HepG2 (cell line): ENCODE results near the gene RNF8. TPM values are rescaled to one million over a fixed set of nuclear protein-coding genes. Genes with fewer than 3 reads are reported as not detected.
A peak's percentile ranks its signal among the peaks of the same experiment; 100 is the strongest.

Experiments used
- ATAC-seq: fragments of 200-7000 bp; cut with Tn5 transposase; 3 replicates; pipeline ENCODE4 v1.9.1; 2020; ENCODE audit warnings: mild to moderate bottlenecking, moderate library complexity
- BruUV-seq: library from RNA; stranded (reverse); fragments of 400-500 nt; replicated peaks from 2 replicates; lab custom pipeline; 2021; lab: Mats Ljungman, UMichigan
- CTCF ChIA-PET: fragments of 300-600 bp; formaldehyde crosslinking; extraction: SDS; loops from one replicate; lab custom pipeline; 2021; ENCODE audit warnings: low total read pairs, inconsistent platforms, low intra/inter-chr PET ratio; lab: Yijun Ruan, JAX
- POLR2A ChIA-PET: fragments of 350-600 bp; sonication (Branson Sonifier 250); formaldehyde crosslinking; loops from one replicate; lab custom pipeline; 2020; ENCODE audit warnings: antibody characterized with exemption, inconsistent platforms; lab: Yijun Ruan, JAX
- DNase-seq: peaks from one replicate; pipeline ENCODE4 v3.0.0-alpha.2; 2015; ENCODE audit warnings: low spot score
- FAIRE-seq: peaks from 3 replicates; lab custom pipeline; 2011; peaks lifted over from hg19 to GRCh38; lab: Jason Lieb, UNC
- H2AFZ ChIP-seq: one replicate; pipeline ENCODE4 v1.6.1; 2011; ENCODE audit warnings: low read length, inconsistent platforms
- H3K27ac ChIP-seq: fragments of 300-600 bp; 3 replicates; pipeline ENCODE4 v1.8.0; 2011; ENCODE audit warnings: mixed run types, mild to moderate bottlenecking, mixed read lengths, low read length, inconsistent platforms; ENCODE audit not compliant: insufficient read depth; ENCODE audit errors: extremely low read length
- H3K27me3 ChIP-seq, 2 experiments: fragments of 200-600 bp in 1 of 2; 2 replicates in 1 of 2; 3 replicates in 1 of 2; pipeline versions ENCODE4 v1.6.0 to v1.8.0; 2011; ENCODE audit warnings: low read length in 2 of 2, mild to moderate bottlenecking in 2 of 2, moderate library complexity in 2 of 2, inconsistent platforms in 1 of 2; ENCODE audit not compliant: insufficient read depth in 2 of 2, control insufficient read depth in 1 of 2
- H3K36me3 ChIP-seq, 2 experiments: fragments of 200-600 bp in 1 of 2; replicated peaks in 1 of 2; 2 replicates in 1 of 2; 3 replicates in 1 of 2; pipeline versions ENCODE4 v1.5.1 to v1.8.0; 2011; ENCODE audit warnings: low read length in 2 of 2, inconsistent platforms in 1 of 2; ENCODE audit not compliant: insufficient read depth in 2 of 2, control insufficient read depth in 1 of 2
- H3K4me1 ChIP-seq: 2 replicates; pipeline ENCODE4 v1.5.1; 2012; ENCODE audit warnings: low read length, inconsistent platforms; ENCODE audit not compliant: insufficient read depth
- H3K4me2 ChIP-seq: 2 replicates; pipeline ENCODE4 v1.6.0; 2011; ENCODE audit warnings: low read depth, low read length, inconsistent platforms
- H3K4me3 ChIP-seq, 3 experiments: fragments of 200-600 bp in 1 of 3; sonication (generic), shearing (Covaris generic) in 1 of 3; replicated peaks in 1 of 3; 2 replicates each; pipeline ENCODE4 v1.5.1; 2011 to 2016; ENCODE audit warnings: low read length in 3 of 3, inconsistent platforms in 2 of 3, low read depth in 2 of 3, mild to moderate bottlenecking in 2 of 3, control low read depth in 1 of 3, mixed read lengths in 1 of 3; ENCODE audit not compliant: insufficient read depth in 1 of 3
- H3K79me2 ChIP-seq: one replicate; pipeline ENCODE4 v1.6.1; 2011; ENCODE audit warnings: low read length, inconsistent platforms; ENCODE audit not compliant: insufficient read depth
- H3K9ac ChIP-seq: 2 replicates; pipeline ENCODE4 v1.6.0; 2011; ENCODE audit warnings: mild to moderate bottlenecking, low read depth, low read length, inconsistent platforms; ENCODE audit not compliant: insufficient read depth
- H3K9me3 ChIP-seq: 2 replicates; pipeline ENCODE4 v1.5.1; 2012; ENCODE audit warnings: mild to moderate bottlenecking, low read length
- H4K20me1 ChIP-seq: 2 replicates; pipeline ENCODE4 v1.6.0; 2011; ENCODE audit warnings: inconsistent platforms, mild to moderate bottlenecking, low read length, moderate library complexity; ENCODE audit not compliant: insufficient read depth
- CBFB ChIP-seq: sonication (generic); formaldehyde crosslinking; IDR thresholded peaks from 2 replicates; pipeline ENCODE4 v1.4.0; 2020; ENCODE audit warnings: missing genetic modification reagents
- DPF2 ChIP-seq: sonication (generic); formaldehyde crosslinking; IDR thresholded peaks from 2 replicates; pipeline ENCODE4 v1.4.0; 2020; ENCODE audit warnings: mild to moderate bottlenecking, low read depth, missing genetic modification reagents, borderline replicate concordance
- MAFF ChIP-seq: IDR thresholded peaks from 2 replicates; pipeline ENCODE4 v1.6.1; 2011; ENCODE audit warnings: low read depth, low read length, improper control_type of control experiment
- MAFK ChIP-seq, 2 experiments: IDR thresholded peaks in 1 of 2; conservative IDR thresholded peaks in 1 of 2; 2 replicates each; pipeline ENCODE4 v1.6.1; 2011; ENCODE audit warnings: improper control_type of control experiment in 2 of 2, low read length in 2 of 2
- POGZ ChIP-seq: sonication (generic); formaldehyde crosslinking; IDR thresholded peaks from 2 replicates; pipeline ENCODE4 v1.4.0; 2020; ENCODE audit warnings: mild to moderate bottlenecking, missing genetic modification reagents
- ZBTB21 ChIP-seq: sonication (generic); formaldehyde crosslinking; IDR thresholded peaks from 2 replicates; pipeline ENCODE4 v1.4.0; 2020; ENCODE audit warnings: missing genetic modification reagents
- ZNF552 ChIP-seq: sonication (generic); formaldehyde crosslinking; IDR thresholded peaks from 2 replicates; pipeline ENCODE4 v1.9.0; 2022; ENCODE audit warnings: missing genetic modification reagents, mild to moderate bottlenecking, borderline replicate concordance
- WGBS: methylation state at CpG from one replicate; pipeline ENCODE4 v1.1.6; 2017; ENCODE audit warnings: low lambda C conversion rate; 5-methylcytosine and 5-hydroxymethylcytosine counted together
- in situ Hi-C: cut with HindIII; loops from 2 replicates; pipeline ENCODE4 v1.10.0; 2017; ENCODE audit warnings: low pct_unique_long_range_greater_than_20kb; ENCODE audit not compliant: extremely low pct_ligation_motif_present
- intact Hi-C: fragments of 100-400 bp; cut with micrococcal nuclease; formaldehyde crosslinking; loops from one replicate; pipeline ENCODE4 v1.10.0; 2022; ENCODE audit not compliant: unreplicated experiment
- polyA plus RNA-seq, 8 experiments: library from polyadenylated mRNA; depleted of rRNA in 3 of 8; stranded (reverse) in 7 of 8; unstranded in 1 of 8; fragments of >200 nt; fragmentation: Illumina TruSeq in 4 of 8; extraction: Trizol in 4 of 8; gene quantifications; 2 replicates each; pipeline versions ENCODE4 v1.2.1 to v1.2.3, GENCODE V29; 2011 to 2016; ENCODE audit warnings: low read depth in 4 of 8, missing spikeins in 1 of 8, mixed read lengths in 1 of 8; ENCODE audit not compliant: insufficient read depth in 1 of 8
- total RNA-seq, 5 experiments: library from RNA; depleted of rRNA; stranded (reverse); fragments of >200 nt; fragmentation: Illumina TruSeq; extraction: Trizol; gene quantifications; 2 replicates each; pipeline ENCODE4 v1.2.3, GENCODE V29; 2016; ENCODE audit warnings: low read depth in 1 of 5
- TF ChIP-seq, protein P1 (sequence below): IDR thresholded peaks from 2 replicates; pipeline ENCODE4 v1.6.1; 2016

The RNF8 gene
- total and polyA plus RNA-seq, 2 of the 13 experiments (the other 11 are each of a cell fraction or from before 2014, with no cell fraction given): 21.8 to 47.6 TPM

DNA sequence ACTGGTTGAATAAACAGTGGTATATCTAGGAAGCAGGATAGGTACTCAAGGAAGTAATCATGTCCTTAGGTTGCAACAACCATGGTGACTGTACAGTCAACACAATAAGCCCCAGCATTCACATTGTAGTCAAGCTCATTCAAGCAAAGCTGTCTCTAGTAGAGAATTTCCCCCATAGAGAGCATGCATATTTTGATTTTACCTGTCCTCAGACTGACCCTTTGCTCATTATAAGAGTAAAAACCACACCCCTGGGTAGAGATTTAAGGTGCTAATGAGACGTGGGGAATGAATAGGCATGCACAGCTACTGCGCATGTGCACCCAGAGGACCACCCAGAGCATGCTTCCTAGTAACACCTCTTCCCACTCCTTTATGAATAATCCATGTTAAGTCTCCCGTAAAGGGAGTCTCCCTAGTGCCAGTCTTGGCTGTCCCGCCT is 6.1 kb upstream of the RNF8 start:
- no peaks in the 10 kb centered on the region for H3K4me1 ChIP-seq
- H3K36me3 ChIP-seq: no peaks in the 10 kb centered on the region
- H3K4me2 ChIP-seq: no peak overlapping the region
- no peaks in the 10 kb centered on the region for H3K79me2 ChIP-seq
- intact Hi-C loops: no loop called here
- H4K20me1 ChIP-seq: no peaks in the 10 kb centered on the region
- CTCF ChIA-PET: no interaction called here
- no peak overlapping the region for H3K4me3 ChIP-seq
- DNase-seq (no peak), FAIRE-seq (no peak), ATAC-seq (no peak)
- no peak overlapping the region for H3K27ac ChIP-seq
- POLR2A ChIA-PET: no interaction called here
- no peaks in the 10 kb centered on the region for H3K9me3 ChIP-seq
- in situ Hi-C loops: no loop called here
- TF ChIP-seq, protein P1, sequence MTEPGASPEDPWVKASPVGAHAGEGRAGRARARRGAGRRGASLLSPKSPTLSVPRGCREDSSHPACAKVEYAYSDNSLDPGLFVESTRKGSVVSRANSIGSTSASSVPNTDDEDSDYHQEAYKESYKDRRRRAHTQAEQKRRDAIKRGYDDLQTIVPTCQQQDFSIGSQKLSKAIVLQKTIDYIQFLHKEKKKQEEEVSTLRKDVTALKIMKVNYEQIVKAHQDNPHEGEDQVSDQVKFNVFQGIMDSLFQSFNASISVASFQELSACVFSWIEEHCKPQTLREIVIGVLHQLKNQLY (CRISPR knock-in tag): no peak
- TF ChIP-seq DPF2 (no peak), POGZ (CRISPR knock-in tag) (no peak), ZNF552 (CRISPR knock-in tag) (no peak), ZBTB21 (CRISPR knock-in tag) (no peak)
- no peaks in the 10 kb centered on the region for H3K27me3 ChIP-seq
- H2AFZ ChIP-seq: no peak overlapping the region
- 69% methylated on average over 4 of the region's 4 CpGs for WGBS
- no TSS peak for BruUV-seq
- no peak overlapping the region for H3K9ac ChIP-seq

DNA sequence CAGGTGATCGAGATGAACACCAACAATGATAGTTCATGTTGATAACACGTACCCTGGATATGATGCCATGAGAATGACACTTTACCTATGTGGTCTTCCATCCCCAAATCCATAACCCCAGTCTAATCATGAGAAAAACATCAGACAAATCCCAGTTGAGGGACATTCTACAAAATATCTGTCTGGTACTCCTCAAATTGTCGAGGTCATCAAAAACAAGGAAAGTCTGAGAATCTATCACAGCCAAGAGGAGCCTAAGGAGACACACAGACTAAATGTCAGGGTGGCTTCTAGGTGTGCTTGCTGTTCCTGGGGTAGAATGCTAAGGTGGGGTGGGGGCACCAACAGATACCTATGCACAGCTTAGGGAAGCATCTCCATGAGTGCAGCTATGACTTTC is 2.8 kb upstream of the RNF8 start:
- FAIRE-seq (no peak), ATAC-seq (no peak), DNase-seq (no peak)
- H3K4me3 ChIP-seq: no peak overlapping the region
- peaks cover 16% of the 10 kb centered on the region for H3K79me2 ChIP-seq
- in situ Hi-C loops: no loop called here
- BruUV-seq: no TSS peak
- POLR2A ChIA-PET: no interaction called here
- H2AFZ ChIP-seq: no peak overlapping the region
- 57% methylated on average over 3 of the region's 3 CpGs for WGBS
- H3K4me1 ChIP-seq: peaks cover 19% of the 10 kb centered on the region
- no peak for TF ChIP-seq CBFB (CRISPR knock-in tag)
- TF ChIP-seq MAFF: peak; percentile 94
- peak; percentile 93 for TF ChIP-seq MAFK (conservative IDR thresholded peaks at IDR 0.05 in 1 of 2, IDR thresholded peaks at IDR 0.05 in 1 of 2; ENCODE audit: low read length in 2 of 2)
- H3K36me3 ChIP-seq: no peaks in the 10 kb centered on the region
- CTCF ChIA-PET: no interaction called here
- H3K9me3 ChIP-seq: no peaks in the 10 kb centered on the region
- no peaks in the 10 kb centered on the region for H3K27me3 ChIP-seq
- no peak overlapping the region for H3K9ac ChIP-seq
- H3K27ac ChIP-seq: no peak overlapping the region
- intact Hi-C loops: no loop called here
- no peaks in the 10 kb centered on the region for H4K20me1 ChIP-seq
- no peak overlapping the region for H3K4me2 ChIP-seq
